ENCODE results near the gene SGSM2.

Gene SGSM2

DNA sequence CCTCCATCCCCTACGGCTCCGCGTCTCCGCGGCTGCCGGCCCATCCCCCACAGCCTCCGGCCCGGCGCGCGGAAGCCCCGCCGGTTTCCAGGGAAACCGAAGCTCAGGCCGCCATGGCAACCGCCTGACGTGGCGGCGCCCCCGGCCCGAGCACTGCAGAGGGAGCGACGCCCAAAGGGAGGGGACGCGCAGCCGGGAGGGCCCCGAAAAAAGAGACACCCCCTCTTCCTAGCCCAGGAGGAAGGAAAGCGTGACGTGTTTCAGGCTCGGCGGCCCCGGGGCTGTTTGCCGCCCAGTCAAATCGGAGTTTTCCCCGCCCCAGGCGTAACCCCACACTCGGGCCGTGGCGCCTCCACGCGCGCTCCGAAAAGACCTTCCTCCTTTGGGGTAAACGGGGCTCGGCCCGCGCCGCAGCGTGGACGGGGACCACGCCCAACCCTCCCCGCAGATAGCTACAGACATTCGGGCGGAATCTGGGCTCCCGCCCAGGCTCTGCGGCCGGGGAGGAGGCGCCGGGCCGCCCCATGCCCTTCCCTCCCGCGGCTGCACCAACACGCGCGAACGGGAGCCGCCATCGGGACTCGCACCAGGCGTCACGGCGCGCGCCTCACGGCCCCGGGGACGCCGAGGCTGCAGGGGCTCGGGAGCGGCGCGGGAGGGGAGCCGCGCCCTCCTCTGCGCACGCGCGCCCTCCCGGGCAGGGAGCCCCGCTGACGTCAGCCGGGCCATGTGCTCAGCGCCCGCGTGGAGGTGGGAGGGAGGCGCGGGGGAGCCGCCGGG is 56.1 kb downstream of the SGSM2 start:
- TF ChIP-seq, protein P1, sequence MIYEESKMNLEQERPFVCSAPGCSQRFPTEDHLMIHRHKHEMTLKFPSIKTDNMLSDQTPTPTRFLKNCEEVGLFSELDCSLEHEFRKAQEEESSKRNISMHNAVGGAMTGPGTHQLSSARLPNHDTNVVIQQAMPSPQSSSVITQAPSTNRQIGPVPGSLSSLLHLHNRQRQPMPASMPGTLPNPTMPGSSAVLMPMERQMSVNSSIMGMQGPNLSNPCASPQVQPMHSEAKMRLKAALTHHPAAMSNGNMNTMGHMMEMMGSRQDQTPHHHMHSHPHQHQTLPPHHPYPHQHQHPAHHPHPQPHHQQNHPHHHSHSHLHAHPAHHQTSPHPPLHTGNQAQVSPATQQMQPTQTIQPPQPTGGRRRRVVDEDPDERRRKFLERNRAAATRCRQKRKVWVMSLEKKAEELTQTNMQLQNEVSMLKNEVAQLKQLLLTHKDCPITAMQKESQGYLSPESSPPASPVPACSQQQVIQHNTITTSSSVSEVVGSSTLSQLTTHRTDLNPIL (CRISPR knock-in tag; IDR thresholded peaks at IDR 0.05; ENCODE audit: low read depth): 0 out of 2 replicates have a peak, but pooled peaks have one; percentile 39
- TF ChIP-seq GLIS3 (CRISPR knock-in tag; IDR thresholded peaks at IDR 0.05) (peak; percentile 38; the same call in 1 of the 2 replicates), ZNF70 (CRISPR knock-in tag; IDR thresholded peaks at IDR 0.05) (0 out of 2 replicates have a peak, but pooled peaks have one; percentile 12), CSDC2 (CRISPR knock-in tag; IDR thresholded peaks at IDR 0.05) (peak; percentile 44; the same call in 1 of the 2 replicates), ZNF8 (CRISPR knock-in tag; IDR thresholded peaks at IDR 0.05) (no peak)
- TF ChIP-seq, protein P2, sequence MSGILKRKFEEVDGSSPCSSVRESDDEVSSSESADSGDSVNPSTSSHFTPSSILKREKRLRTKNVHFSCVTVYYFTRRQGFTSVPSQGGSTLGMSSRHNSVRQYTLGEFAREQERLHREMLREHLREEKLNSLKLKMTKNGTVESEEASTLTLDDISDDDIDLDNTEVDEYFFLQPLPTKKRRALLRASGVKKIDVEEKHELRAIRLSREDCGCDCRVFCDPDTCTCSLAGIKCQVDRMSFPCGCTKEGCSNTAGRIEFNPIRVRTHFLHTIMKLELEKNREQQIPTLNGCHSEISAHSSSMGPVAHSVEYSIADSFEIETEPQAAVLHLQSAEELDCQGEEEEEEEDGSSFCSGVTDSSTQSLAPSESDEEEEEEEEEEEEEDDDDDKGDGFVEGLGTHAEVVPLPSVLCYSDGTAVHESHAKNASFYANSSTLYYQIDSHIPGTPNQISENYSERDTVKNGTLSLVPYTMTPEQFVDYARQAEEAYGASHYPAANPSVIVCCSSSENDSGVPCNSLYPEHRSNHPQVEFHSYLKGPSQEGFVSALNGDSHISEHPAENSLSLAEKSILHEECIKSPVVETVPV (CRISPR knock-in tag; IDR thresholded peaks at IDR 0.05): no peak
- TF ChIP-seq, protein P3, sequence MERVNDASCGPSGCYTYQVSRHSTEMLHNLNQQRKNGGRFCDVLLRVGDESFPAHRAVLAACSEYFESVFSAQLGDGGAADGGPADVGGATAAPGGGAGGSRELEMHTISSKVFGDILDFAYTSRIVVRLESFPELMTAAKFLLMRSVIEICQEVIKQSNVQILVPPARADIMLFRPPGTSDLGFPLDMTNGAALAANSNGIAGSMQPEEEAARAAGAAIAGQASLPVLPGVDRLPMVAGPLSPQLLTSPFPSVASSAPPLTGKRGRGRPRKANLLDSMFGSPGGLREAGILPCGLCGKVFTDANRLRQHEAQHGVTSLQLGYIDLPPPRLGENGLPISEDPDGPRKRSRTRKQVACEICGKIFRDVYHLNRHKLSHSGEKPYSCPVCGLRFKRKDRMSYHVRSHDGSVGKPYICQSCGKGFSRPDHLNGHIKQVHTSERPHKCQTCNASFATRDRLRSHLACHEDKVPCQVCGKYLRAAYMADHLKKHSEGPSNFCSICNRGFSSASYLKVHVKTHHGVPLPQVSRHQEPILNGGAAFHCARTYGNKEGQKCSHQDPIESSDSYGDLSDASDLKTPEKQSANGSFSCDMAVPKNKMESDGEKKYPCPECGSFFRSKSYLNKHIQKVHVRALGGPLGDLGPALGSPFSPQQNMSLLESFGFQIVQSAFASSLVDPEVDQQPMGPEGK (CRISPR knock-in tag; IDR thresholded peaks at IDR 0.05; ENCODE audit: borderline replicate concordance): peak; percentile 71; the same call in 1 of the 2 replicates
- ATAC-seq: peak; percentile 17

DNA sequence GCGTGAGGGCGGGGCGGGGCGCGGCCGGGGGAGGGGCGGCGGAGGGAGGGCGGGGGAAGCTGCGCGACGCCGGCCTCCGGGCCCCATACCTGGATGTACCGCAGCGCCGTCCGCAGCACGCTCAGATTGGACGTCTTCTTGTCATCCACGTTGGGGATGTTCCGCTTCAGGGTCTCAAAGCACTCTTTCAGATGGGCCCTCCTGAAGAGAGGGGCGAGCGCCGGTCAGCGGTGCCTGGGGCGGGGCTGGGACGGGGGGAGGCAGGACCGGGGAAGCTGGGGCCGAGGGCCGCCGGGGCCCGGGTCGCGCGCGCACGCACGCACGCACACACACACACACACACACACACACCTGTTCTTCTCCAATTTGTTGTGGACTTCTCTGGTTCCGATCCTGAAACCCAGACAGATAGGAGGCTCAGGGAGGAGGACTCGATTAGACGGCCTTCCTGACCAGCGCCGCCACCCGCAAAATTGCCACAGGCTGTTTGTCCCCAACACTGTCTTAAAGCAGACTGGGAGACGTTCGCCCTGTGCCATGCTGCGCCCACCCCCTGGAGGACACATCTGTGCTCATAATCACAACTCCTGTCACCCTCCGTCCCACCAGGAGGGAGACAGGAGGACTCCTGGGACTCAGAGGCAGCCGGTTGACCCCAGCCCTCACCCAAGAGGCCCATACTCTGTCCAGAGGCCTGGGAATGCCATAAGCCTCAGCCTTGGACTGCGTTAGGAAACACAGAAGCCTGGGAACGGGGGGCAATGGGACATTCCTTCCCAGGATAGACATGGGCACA is 56.9 kb downstream of the SGSM2 start:
- TF ChIP-seq TCF4 (CRISPR knock-in tag; IDR thresholded peaks at IDR 0.05; ENCODE audit: borderline replicate concordance) (no peak), ISL1 (CRISPR knock-in tag; IDR thresholded peaks at IDR 0.05) (no peak), SNAI2 (CRISPR knock-in tag; IDR thresholded peaks at IDR 0.05) (no peak), RARB (CRISPR knock-in tag; IDR thresholded peaks at IDR 0.05) (no peak), ZFP3 (CRISPR knock-in tag; IDR thresholded peaks at IDR 0.05) (no peak), PPARA (CRISPR knock-in tag; IDR thresholded peaks at IDR 0.05; ENCODE audit: borderline replicate concordance) (no peak), OSR1 (CRISPR knock-in tag; IDR thresholded peaks at IDR 0.05) (no peak), ESRRG (CRISPR knock-in tag; IDR thresholded peaks at IDR 0.05) (no peak), TOX (CRISPR knock-in tag; IDR thresholded peaks at IDR 0.05; ENCODE audit: borderline replicate concordance) (no peak), CSDC2 (CRISPR knock-in tag; IDR thresholded peaks at IDR 0.05) (no peak), ARNTL (CRISPR knock-in tag; IDR thresholded peaks at IDR 0.05; ENCODE audit: borderline replicate concordance, low read depth) (no peak), ZNF565 (CRISPR knock-in tag; conservative IDR thresholded peaks at IDR 0.05; ENCODE audit: low read depth) (no peak), GLIS3 (CRISPR knock-in tag; IDR thresholded peaks at IDR 0.05) (no peak), ZNF8 (CRISPR knock-in tag; IDR thresholded peaks at IDR 0.05) (no peak)
- TF ChIP-seq, protein P3 (CRISPR knock-in tag; IDR thresholded peaks at IDR 0.05; ENCODE audit: borderline replicate concordance): no peak
- TF ChIP-seq, protein P4, sequence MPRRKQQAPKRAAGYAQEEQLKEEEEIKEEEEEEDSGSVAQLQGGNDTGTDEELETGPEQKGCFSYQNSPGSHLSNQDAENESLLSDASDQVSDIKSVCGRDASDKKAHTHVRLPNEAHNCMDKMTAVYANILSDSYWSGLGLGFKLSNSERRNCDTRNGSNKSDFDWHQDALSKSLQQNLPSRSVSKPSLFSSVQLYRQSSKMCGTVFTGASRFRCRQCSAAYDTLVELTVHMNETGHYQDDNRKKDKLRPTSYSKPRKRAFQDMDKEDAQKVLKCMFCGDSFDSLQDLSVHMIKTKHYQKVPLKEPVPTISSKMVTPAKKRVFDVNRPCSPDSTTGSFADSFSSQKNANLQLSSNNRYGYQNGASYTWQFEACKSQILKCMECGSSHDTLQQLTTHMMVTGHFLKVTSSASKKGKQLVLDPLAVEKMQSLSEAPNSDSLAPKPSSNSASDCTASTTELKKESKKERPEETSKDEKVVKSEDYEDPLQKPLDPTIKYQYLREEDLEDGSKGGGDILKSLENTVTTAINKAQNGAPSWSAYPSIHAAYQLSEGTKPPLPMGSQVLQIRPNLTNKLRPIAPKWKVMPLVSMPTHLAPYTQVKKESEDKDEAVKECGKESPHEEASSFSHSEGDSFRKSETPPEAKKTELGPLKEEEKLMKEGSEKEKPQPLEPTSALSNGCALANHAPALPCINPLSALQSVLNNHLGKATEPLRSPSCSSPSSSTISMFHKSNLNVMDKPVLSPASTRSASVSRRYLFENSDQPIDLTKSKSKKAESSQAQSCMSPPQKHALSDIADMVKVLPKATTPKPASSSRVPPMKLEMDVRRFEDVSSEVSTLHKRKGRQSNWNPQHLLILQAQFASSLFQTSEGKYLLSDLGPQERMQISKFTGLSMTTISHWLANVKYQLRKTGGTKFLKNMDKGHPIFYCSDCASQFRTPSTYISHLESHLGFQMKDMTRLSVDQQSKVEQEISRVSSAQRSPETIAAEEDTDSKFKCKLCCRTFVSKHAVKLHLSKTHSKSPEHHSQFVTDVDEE (CRISPR knock-in tag; IDR thresholded peaks at IDR 0.05): no peak
- TF ChIP-seq, protein P2 (CRISPR knock-in tag; IDR thresholded peaks at IDR 0.05): no peak
- TF ChIP-seq, protein P1 (CRISPR knock-in tag; IDR thresholded peaks at IDR 0.05; ENCODE audit: low read depth): no peak
- ATAC-seq: no peak
